Activated naive CD8-positive, alpha-beta T cell treated with anti-CD3 and anti-CD28 coated beads, Interleukin-2, amount 50 U/mL, for 16 hours (primary cell): ENCODE results near the gene IL13RA1.
"Not testable (repeated sequence)": the region's sequence is repeated elsewhere in the genome, so short reads cannot be mapped to it uniquely, and the experiment has no call there.

Source experiments
- DNase-seq: peaks from one replicate; pipeline ENCODE4 v3.0.0-alpha.2; 2020; ENCODE audit warnings: low read depth, low spot score

IL13RA1 gene

DNA sequence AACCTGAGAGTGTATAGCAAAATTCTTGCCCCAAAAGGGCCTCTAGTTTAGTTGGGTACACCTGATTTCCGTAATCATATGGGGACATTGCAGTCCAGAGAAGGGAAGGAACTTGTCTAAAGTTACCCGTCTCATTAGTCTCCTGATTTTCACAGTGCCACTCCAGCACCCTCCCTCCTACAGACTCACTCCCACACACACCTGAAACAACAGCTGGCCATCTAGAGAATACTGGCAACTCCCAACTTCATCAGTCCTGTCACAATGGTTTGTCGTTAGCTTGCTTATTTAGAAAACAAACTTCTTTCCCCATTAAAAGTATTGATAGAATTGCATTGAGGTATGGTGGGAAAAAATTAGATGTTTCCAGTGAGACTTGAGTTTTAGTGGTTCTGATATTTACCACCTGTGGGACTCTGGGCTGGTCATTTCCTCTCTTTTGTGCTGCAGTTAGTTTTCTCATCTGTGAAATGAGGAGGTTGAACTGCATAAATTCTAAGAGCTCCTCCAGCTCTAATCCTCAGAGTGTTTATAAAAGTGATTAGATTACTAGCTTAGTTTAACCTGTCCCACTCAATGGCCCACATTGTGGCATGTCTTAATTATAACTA lies 1.7 kb downstream of the IL13RA1 start:
- no peak for DNase-seq

DNA sequence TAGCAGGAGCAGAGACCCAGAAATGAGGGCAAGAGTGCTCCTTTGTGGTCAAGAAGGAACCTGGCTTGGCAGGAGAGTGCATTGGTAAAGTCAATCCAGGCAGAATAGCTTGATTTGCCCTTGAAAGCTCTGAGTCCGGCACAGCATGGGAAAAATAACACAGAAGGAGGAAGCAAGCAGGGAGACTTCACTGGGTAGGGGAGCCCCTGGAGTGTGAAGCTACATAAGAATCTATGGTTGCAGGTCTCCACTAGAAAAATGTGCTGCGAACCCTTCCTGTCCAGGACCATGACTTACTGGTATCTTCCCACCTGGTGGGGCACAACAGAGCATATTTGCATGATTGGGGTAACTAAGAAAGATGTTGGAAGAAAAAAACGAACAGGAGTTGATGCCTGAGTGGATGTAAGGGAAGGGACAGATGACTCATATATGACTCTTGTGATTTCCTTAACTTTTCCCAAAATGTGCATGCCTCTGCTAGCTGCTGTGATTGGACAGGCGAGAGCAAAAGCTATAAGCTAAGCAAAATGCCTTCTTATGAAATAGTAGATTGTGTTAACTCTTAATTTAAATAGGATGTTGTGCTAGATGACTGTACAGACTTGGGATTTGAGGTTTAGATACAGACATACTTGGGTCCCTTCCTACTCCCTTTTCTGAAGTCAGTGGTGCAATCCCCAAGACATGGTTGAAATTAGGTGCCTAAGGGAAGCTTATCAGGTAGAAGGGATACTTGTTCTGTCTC lies 3.3 kb downstream of the IL13RA1 start:
- DNase-seq = no peak

DNA sequence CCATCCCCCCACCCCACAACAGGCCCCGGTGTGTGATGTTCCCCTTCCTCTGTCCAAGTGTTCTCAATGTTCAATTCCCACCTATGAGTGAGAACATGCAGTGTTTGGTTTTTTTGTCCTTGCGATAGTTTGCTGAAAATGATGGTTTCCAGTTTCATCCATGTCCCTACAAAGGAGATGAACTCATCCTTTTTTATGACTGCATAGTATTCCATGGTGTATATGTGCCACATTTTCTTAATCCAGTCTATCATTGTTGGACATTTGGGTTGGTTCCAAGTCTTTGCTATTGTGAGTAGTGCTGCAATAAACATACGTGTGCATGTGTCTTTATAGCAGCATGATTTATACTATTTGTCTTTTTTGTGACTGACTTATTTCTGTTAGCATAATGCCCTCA lies 5.1 kb downstream of the IL13RA1 start:
- not testable (repeated sequence) for DNase-seq

DNA sequence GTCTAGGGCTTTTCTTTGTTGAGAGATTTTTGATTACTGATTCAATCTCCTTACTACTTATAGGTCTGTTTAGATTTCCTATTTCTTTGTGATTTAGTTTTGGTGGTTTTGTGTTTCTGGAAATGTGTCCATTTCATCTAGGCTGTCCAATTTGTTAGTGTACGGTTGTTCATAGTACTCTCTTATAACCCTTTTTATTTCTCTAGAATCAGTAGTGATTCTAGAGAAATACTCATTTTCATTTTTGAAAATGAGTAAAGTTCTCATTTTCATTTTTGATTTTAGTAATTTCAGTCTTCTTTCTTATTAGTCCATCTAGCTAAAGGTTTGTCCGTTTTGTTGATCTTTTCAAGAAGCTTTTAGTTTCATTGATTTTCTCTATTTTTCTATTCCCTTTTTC lies 7.5 kb downstream of the IL13RA1 start:
- no peak for DNase-seq

GRCh38 chrX:118736394-118737010 lies 9.1 kb downstream of the IL13RA1 start:
- no peak for DNase-seq

DNA sequence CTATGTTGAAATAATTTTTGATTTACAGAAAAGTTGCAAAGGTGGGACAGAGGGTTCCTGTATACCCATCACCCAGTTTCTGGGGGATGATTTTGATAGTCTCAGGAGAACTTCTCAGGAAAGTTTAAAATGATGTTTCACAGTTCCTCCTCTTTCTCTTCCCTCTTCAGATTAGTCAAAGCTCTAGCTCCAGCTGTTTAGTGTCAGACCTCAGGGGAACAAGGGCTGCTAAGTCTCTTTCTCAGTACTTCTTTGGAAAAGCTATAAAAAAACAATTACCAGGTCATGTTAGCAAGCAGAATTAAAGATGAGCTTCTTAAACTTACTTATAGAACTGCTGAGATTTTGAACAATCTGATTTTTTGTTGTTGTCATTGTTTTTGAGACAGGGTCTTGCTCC lies 12.2 kb downstream of the IL13RA1 start:
- no peak for DNase-seq

- no peak for DNase-seq
These were observed 13.0 kb downstream of the IL13RA1 start for GRCh38 chrX:118740276-118740889.

- no peak for DNase-seq
These were observed 14.8 kb downstream of the IL13RA1 start for GRCh38 chrX:118742176-118742575.

DNA sequence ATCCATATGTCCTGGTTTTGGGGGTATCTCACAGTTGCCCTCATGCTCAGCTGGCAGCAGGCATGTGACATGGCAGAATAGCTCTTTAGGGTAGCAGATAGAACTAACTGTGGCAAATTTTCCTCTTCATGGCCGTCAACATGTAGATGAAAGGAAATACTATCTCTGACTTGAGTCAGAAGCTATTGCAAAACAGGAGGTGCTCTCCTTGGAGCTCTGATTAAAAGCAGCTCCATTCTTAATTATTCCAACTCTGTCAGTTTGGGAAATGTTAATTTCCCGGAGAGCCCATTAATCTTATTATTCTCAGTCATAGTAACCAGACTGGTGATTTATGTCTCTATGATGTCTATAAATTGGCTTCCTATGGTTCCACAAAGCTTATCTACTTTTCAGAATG lies 18.2 kb downstream of the IL13RA1 start:
- no peak for DNase-seq

DNA sequence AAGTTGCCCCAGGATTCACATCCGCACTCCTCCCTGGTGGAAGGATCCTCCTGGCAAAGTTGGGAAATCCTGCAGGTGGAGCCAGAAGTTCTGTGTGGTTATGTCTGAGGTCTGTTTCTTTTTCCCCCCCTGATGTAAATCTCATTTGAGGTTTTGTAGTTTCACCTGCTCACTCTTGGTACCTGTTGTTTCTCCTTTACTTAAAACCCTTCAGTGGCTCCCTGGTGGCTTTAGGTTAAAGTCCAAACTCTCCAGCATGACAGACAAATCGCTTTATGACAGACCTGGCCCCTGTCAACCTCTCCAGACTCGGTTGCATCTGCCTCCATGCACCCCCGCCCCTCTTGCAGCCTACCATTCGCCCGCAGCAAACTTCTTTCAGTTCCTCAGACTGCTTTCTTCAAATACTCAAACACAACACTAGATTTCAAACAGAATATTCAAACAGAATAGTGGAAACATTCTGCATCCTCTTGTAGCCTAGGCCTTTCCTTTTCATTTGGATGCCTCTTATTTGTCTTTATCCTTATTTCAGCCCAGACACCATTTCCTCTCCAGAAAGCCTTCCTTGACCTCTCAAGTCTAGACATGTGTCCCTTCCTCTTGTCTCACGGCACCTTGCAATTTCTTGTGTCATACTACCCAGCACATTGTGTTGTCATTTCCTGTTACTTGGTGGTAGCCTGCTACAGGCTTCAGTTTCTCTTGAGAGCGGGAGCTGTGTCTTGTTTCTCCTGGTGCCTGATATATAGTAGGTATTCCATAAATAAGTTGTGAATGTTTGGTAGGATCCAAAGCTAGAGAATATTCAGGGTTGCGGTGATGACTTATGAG lies 24.8 kb downstream of the IL13RA1 start:
- no peak for DNase-seq

DNA sequence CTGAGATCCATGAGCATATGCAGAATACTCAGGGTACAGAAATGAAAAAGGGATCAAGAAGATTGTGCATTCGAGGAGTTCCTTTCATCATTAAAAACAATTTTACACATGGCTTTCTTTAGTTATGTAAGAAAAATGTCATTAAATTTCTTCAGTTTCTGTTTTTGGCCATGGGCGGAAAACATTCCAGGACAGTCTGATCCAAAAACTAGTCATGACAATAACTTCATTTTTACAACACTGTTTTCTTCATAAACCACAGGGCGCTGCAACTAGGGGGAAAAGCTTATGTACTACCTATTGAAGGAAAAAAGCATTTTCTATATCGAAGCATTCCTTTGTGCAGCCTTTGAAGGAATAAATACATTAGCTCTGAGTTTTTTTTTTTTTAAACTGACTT lies 28.2 kb downstream of the IL13RA1 start:
- no peak for DNase-seq

DNA sequence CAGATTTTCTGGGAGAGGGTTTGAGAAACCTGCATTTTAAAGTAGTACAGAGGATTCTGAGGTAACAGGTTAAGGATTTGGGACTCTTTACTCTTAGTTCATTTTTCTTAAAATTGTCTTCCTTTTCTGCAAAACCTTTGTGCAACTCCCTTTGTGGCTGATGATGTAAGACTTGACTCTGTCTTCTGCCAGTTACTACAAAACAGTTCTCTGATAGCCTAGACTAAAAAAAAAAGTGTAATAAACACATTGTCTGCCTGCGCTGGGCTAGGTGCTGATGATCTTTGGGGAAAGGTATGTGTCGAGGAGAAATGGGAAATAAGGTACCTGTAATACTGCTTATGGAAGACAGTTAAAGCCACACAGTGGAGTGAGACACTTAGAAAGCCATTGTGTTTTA lies 28.7 kb downstream of the IL13RA1 start:
- no peak for DNase-seq

GRCh38 chrX:118758511-118758910 lies 31.1 kb downstream of the IL13RA1 start:
- no peak for DNase-seq

DNA sequence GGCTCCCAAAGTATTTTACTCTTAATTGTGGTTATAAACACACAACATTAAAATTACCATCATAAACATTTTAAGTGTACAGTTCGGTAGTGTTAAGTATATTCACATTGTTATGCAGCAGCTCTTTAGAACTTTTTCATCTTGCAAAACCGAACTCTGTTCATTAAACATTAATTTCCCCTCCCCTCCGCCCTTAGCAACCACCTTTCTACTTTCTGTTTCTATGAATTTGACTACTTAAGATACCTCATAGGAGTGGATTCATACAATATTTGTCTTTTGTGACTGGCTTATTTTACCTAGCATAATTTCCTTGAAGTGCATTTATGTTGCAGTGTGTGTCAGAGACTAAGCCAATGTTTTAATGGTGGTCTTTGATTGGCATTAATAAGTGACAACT lies 32.6 kb downstream of the IL13RA1 start:
- no peak for DNase-seq

DNA sequence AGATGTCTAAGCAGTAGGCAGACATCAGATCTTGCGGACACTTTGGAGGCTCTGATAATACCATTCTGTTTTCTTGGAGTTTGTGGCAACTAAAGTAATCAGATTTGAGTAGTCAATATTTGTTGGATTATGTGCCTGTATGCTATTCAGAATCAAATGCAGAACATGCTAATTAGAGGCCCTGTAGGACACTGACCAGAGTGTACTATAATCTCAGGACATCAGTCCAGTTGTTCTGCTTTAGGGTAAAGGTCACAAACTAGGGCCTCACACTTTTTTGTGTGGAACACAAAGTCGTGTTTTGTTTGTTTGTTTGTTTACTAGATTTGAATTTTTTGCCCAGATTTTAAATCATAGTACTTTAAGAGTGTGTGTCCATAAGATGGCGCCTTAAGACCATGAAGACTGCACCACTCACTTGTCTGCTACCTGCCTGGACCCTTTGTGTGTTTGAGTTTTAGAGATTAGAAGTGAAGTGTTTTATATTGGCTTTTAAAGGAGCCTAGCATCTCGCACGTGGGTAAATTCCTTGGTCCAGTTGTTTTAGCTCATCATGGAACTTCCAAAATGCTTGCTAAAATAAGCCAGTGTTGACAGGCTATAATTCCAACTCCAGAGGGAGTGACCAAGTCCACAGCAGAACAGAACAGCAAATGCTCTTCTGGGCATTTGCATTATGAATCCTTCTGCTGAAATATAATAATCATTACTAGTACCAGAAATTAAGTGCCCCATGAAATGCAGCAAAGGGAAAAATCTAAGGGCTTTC lies 34.7 kb downstream of the IL13RA1 start:
- DNase-seq = no peak

DNA sequence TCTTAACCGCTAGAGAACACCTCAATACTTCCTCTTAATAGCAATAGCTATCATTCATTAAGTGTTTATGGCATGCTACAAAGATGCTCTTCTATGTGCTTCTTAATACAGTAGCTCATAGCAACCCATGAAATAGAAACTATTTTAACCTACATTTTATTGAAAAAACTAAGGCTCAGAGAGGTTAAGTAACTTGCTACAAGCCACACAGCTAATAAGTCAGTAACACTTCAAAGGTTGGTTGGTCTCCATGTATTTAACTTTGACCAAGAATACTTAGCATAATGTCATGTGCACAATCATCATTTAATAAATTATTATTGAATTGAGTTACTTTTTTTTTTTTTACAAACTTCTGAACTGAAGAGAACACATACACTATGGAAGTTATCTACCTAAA lies 36.1 kb downstream of the IL13RA1 start:
- DNase-seq = no peak

DNA sequence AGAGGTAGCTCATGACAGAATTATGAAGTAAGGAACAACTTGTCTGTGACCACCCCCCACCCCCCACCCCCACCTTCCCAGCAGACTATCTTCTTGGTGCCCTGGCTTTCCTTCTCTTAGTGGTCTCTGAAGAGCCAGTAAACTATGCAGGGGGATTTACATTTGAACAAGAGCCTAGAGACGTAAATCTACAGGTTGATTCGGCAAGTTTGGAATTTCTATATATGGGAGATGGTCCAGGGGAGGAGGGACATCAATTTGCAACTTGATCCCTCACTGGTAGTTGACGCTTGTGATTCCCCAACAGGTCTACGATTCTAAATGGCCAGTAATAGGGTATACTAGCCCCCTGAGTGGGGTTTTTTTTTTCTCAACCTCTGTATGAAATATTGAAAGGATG lies 36.7 kb downstream of the IL13RA1 start:
- no peak for DNase-seq

GRCh38 chrX:118770133-118770760 lies 42.8 kb downstream of the IL13RA1 start:
- no peak for DNase-seq

- DNase-seq = no peak
These were observed 44.6 kb downstream of the IL13RA1 start for GRCh38 chrX:118772051-118772450.

- DNase-seq = no peak
These were observed 46.4 kb downstream of the IL13RA1 start for GRCh38 chrX:118773782-118774181.

DNA sequence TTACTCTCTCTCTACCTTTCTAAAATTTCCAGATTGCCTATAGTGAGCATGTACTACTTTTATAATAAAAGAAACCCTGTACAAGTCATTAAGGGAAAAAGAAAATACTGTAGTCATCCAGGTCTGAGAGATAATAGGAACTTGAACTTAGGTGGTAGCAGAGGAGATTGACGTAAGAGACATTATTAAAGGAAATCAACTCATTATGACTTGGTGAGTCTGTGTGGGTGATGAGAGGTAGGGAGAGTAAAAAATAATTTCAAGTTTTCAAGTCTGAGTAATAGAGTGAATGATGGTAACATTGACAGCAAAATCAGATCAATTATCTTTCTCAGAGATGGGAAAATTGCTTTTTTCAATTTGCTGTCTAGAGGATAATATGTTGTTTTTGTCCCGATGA lies 52.2 kb downstream of the IL13RA1 start:
- DNase-seq = no peak
